Stimulated activated CD4-positive, alpha-beta T cell treated with anti-CD3 and anti-CD28 coated beads, Interleukin-4, amount 100 ng/mL, for 48 hours (primary cell): ENCODE measurements around the gene GPSM3.
"Not testable (repeated sequence)": the region's sequence is repeated elsewhere in the genome, so short reads cannot be mapped to it uniquely, and the experiment has no call there.

Experiments used
- DNase-seq, 2 donors: peaks; one replicate each; pipeline ENCODE4 v3.0.0-alpha.2; 2020; ENCODE audit warnings: low read depth in 2 of 2

GPSM3 gene

GRCh38 chr6:32192608-32193039 lies at the start of gene GPSM3:
Gene GPSM3 (minus strand): TSS chr6:32192643. CDS start chr6:32192513, 130 bp downstream.
- DNase-seq: peak in 1 of 2 donors; percentile 48

- no peak for DNase-seq
Measured at GRCh38 chr6:32240686-32241085, 48.2 kb upstream of the GPSM3 start.

GRCh38 chr6:32239462-32239861 lies 47.0 kb upstream of the GPSM3 start:
- no peak for DNase-seq

- no peak for DNase-seq
Measured at GRCh38 chr6:32234934-32235333, 42.5 kb upstream of the GPSM3 start.

GRCh38 chr6:32226434-32226833 lies 34.0 kb upstream of the GPSM3 start:
- no peak for DNase-seq

- DNase-seq: no peak
Measured at GRCh38 chr6:32224696-32225095, 32.3 kb upstream of the GPSM3 start.

GRCh38 chr6:32223258-32224235 lies 31.1 kb upstream of the GPSM3 start, which contains the start of gene NOTCH4:
Gene NOTCH4 (minus strand): TSS chr6:32224067. CDS start chr6:32223928, 139 bp downstream.
- DNase-seq: no peak

GRCh38 chr6:32222333-32223230 lies 30.1 kb upstream of the GPSM3 start:
- DNase-seq: no peak

GRCh38 chr6:32220021-32220420 lies 27.6 kb upstream of the GPSM3 start:
- DNase-seq: no peak

- no peak for DNase-seq
Measured at GRCh38 chr6:32218167-32218566, 25.7 kb upstream of the GPSM3 start.

GRCh38 chr6:32216998-32217397 lies 24.6 kb upstream of the GPSM3 start:
- no peak for DNase-seq

GRCh38 chr6:32216285-32216684 lies 23.8 kb upstream of the GPSM3 start:
- no peak for DNase-seq

- no peak for DNase-seq
Measured at GRCh38 chr6:32215617-32216016, 23.2 kb upstream of the GPSM3 start.

- DNase-seq: no peak
Measured at GRCh38 chr6:32214126-32214525, 21.7 kb upstream of the GPSM3 start.

- no peak for DNase-seq
Measured at GRCh38 chr6:32213649-32214048, 21.2 kb upstream of the GPSM3 start.

- no peak for DNase-seq
Measured at GRCh38 chr6:32212076-32212760, 19.8 kb upstream of the GPSM3 start.

GRCh38 chr6:32211432-32211831 lies 19.0 kb upstream of the GPSM3 start:
- not testable (repeated sequence) for DNase-seq

GRCh38 chr6:32210191-32210601 lies 17.8 kb upstream of the GPSM3 start:
- DNase-seq: no peak

GRCh38 chr6:32208996-32209395 lies 16.6 kb upstream of the GPSM3 start:
- no peak for DNase-seq

- DNase-seq: no peak
Measured at GRCh38 chr6:32204268-32204715, 11.8 kb upstream of the GPSM3 start.

- no peak for DNase-seq
Measured at GRCh38 chr6:32203426-32204267, 11.2 kb upstream of the GPSM3 start.
